HG03432 (cell line): ENCODE results near the gene PTPRN2.

Source experiments
- ATAC-seq: cut with Tn5 transposase; IDR thresholded peaks from one replicate; pipeline ENCODE4 v1.9.1; 2021; ENCODE audit warnings: mild to moderate bottlenecking, moderate library complexity; ENCODE audit not compliant: unreplicated experiment

The PTPRN2 gene

GRCh38 chr7:157840174-157840913 lies 747.3 kb downstream of the PTPRN2 start:
- no peak for ATAC-seq

GRCh38 chr7:157839672-157840167 lies 747.9 kb downstream of the PTPRN2 start:
- no peak for ATAC-seq

GRCh38 chr7:157839226-157839625 lies 748.4 kb downstream of the PTPRN2 start:
- ATAC-seq = no peak

GRCh38 chr7:157837561-157837960 lies 750.1 kb downstream of the PTPRN2 start:
- no peak for ATAC-seq

- no peak for ATAC-seq
Measured at GRCh38 chr7:157837047-157837446, 750.6 kb downstream of the PTPRN2 start.

- no peak for ATAC-seq
Measured at GRCh38 chr7:157834501-157835163, 753.0 kb downstream of the PTPRN2 start.

- no peak for ATAC-seq
Measured at GRCh38 chr7:157832866-157833607, 754.6 kb downstream of the PTPRN2 start.

GRCh38 chr7:157832421-157832820 lies 755.2 kb downstream of the PTPRN2 start:
- ATAC-seq = no peak

- ATAC-seq = no peak
Measured at GRCh38 chr7:157832006-157832405, 755.6 kb downstream of the PTPRN2 start.

GRCh38 chr7:157831143-157831905 lies 756.3 kb downstream of the PTPRN2 start:
- ATAC-seq = no peak

- ATAC-seq = no peak
Measured at GRCh38 chr7:157830331-157830730, 757.3 kb downstream of the PTPRN2 start.

- ATAC-seq = no peak
Measured at GRCh38 chr7:157829491-157829890, 758.1 kb downstream of the PTPRN2 start.

GRCh38 chr7:157828881-157829280 lies 758.7 kb downstream of the PTPRN2 start:
- ATAC-seq = no peak

GRCh38 chr7:157828190-157828589 lies 759.4 kb downstream of the PTPRN2 start:
- no peak for ATAC-seq

GRCh38 chr7:157827863-157828160 lies 759.8 kb downstream of the PTPRN2 start:
- no peak for ATAC-seq

GRCh38 chr7:157827045-157827862 lies 760.4 kb downstream of the PTPRN2 start:
- ATAC-seq = no peak

- no peak for ATAC-seq
Measured at GRCh38 chr7:157826566-157826965, 761.1 kb downstream of the PTPRN2 start.

- ATAC-seq = no peak
Measured at GRCh38 chr7:157825325-157825724, 762.3 kb downstream of the PTPRN2 start.

GRCh38 chr7:157824819-157825121 lies 762.9 kb downstream of the PTPRN2 start:
- ATAC-seq = no peak

- no peak for ATAC-seq
Measured at GRCh38 chr7:157824011-157824818, 763.4 kb downstream of the PTPRN2 start.
